HEK293T (cell line): ENCODE measurements around the gene SLC4A11.
A peak's percentile ranks its signal among the peaks of the same experiment; 100 is the strongest.

Experiments
- CTCF ChIA-PET: fragments of 350-600 bp; formaldehyde crosslinking; extraction: SDS; loops from one replicate; lab custom pipeline; 2021; ENCODE audit warnings: antibody characterized with exemption, inconsistent platforms; lab: Yijun Ruan, JAX
- POLR2A ChIA-PET: fragments of 350-600 bp; formaldehyde crosslinking; extraction: SDS; loops from one replicate; lab custom pipeline; 2020; ENCODE audit warnings: antibody characterized with exemption, inconsistent platforms; lab: Yijun Ruan, JAX
- DNase-seq: peaks from one replicate; pipeline ENCODE4 v3.0.0; 2012; ENCODE audit warnings: mixed read lengths; ENCODE audit errors: extremely low spot score
- ARNT ChIP-seq: fragments of 450-650 bp; IDR thresholded peaks from 2 replicates; pipeline ENCODE4 v1.6.1; 2017; ENCODE audit warnings: mild to moderate bottlenecking
- BHLHE40 ChIP-seq: fragments of 450-650 bp; IDR thresholded peaks from 2 replicates; pipeline ENCODE4 v1.6.1; 2016; ENCODE audit warnings: mild to moderate bottlenecking, moderate library complexity, borderline replicate concordance
- CTBP1 ChIP-seq: fragments of 450-650 bp; IDR thresholded peaks from 2 replicates; pipeline ENCODE4 v1.6.1; 2016; ENCODE audit warnings: borderline replicate concordance
- ELF4 ChIP-seq: fragments of 450-650 bp; IDR thresholded peaks from 2 replicates; pipeline ENCODE4 v1.6.1; 2017; ENCODE audit warnings: antibody characterized with exemption
- FOXA1 ChIP-seq: fragments of 450-650 bp; IDR thresholded peaks from 2 replicates; pipeline ENCODE4 v1.6.1; 2016; ENCODE audit warnings: mild to moderate bottlenecking
- FOXK2 ChIP-seq: fragments of 450-650 bp; IDR thresholded peaks from 2 replicates; pipeline ENCODE4 v1.6.1; 2016; ENCODE audit warnings: mild to moderate bottlenecking
- FOXM1 ChIP-seq: fragments of 450-650 bp; IDR thresholded peaks from 2 replicates; pipeline ENCODE4 v1.6.1; 2017; ENCODE audit warnings: mild to moderate bottlenecking, borderline replicate concordance
- HDGF ChIP-seq: fragments of 450-650 bp; IDR thresholded peaks from 2 replicates; pipeline ENCODE4 v1.6.1; 2017; ENCODE audit warnings: antibody characterized with exemption, borderline replicate concordance
- L3MBTL2 ChIP-seq: fragments of 450-650 bp; conservative IDR thresholded peaks from 2 replicates; pipeline ENCODE4 v1.6.1; 2016; ENCODE audit warnings: mild to moderate bottlenecking
- LEF1 ChIP-seq: fragments of 450-650 bp; IDR thresholded peaks from 2 replicates; pipeline ENCODE4 v1.6.1; 2017; ENCODE audit warnings: mild to moderate bottlenecking, borderline replicate concordance
- NFRKB ChIP-seq: fragments of 450-650 bp; IDR thresholded peaks from 2 replicates; pipeline ENCODE4 v1.6.1; 2016; ENCODE audit warnings: mild to moderate bottlenecking, moderate library complexity
- PKNOX1 ChIP-seq: fragments of 450-650 bp; IDR thresholded peaks from 2 replicates; pipeline ENCODE4 v1.6.1; 2016
- SP1 ChIP-seq: fragments of 450-650 bp; IDR thresholded peaks from 2 replicates; pipeline ENCODE4 v1.6.1; 2017
- SUZ12 ChIP-seq: fragments of 450-650 bp; IDR thresholded peaks from 2 replicates; pipeline ENCODE4 v1.6.1; 2016; ENCODE audit warnings: mild to moderate bottlenecking
- TARDBP ChIP-seq: fragments of 450-650 bp; IDR thresholded peaks from 2 replicates; pipeline ENCODE4 v1.6.1; 2016
- ZNF384 ChIP-seq: fragments of 450-650 bp; IDR thresholded peaks from 2 replicates; pipeline ENCODE4 v1.6.1; 2016

The SLC4A11 gene

GRCh38 chr20:3244613-3245012, 5.6 kb upstream of the SLC4A11 start:
- TF ChIP-seq TARDBP (no peak), FOXA1 (no peak), LEF1 (no peak), BHLHE40 (no peak), FOXM1 (no peak), ZNF384 (no peak), PKNOX1 (no peak), CTBP1 (no peak)
- no peak for DNase-seq
- ChIA-PET POLR2A (no interaction called here), CTCF (no interaction called here)

GRCh38 chr20:3243718-3244358, 4.8 kb upstream of the SLC4A11 start:
- TF ChIP-seq ARNT (no peak), SP1 (no peak)
- CTCF ChIA-PET, result no interaction called here
- no peak for DNase-seq
- POLR2A ChIA-PET, result no interaction called here

- DNase-seq, result no peak
- TF ChIP-seq SUZ12 (no peak), TARDBP (no peak), SP1 (no peak), FOXK2 (no peak), FOXM1 (no peak), ZNF384 (no peak), L3MBTL2 (no peak), FOXA1 (no peak), LEF1 (no peak), BHLHE40 (no peak), CTBP1 (no peak), ELF4 (no peak), ARNT (no peak)
- CTCF ChIA-PET, result interaction anchor here (0.8 kb wide), 1 partner anchor 43 kb away, joined by 3 read pairs; no protein-coding TSS in a partner anchor
- POLR2A ChIA-PET, result no interaction called here
These were observed 3.2 kb upstream of the SLC4A11 start for GRCh38 chr20:3242172-3242692.

GRCh38 chr20:3240776-3241363, 1.9 kb upstream of the SLC4A11 start:
- POLR2A ChIA-PET, result no interaction called here
- DNase-seq, result no peak
- CTCF ChIA-PET, result no interaction called here
- TF ChIP-seq SP1 (no peak), ARNT (no peak), CTBP1 (no peak), NFRKB (no peak), ELF4 (no peak), TARDBP (no peak), ZNF384 (no peak), HDGF (no peak), FOXK2 (no peak), PKNOX1 (no peak), LEF1 (no peak), L3MBTL2 (no peak), SUZ12 (no peak), FOXM1 (no peak), FOXA1 (no peak), BHLHE40 (no peak)

GRCh38 chr20:3239867-3240775, 1.1 kb upstream of the SLC4A11 start:
- CTCF ChIA-PET, result interaction anchor here (1.2 kb wide), 1 partner anchor 11 kb away, joined by 4 read pairs; no protein-coding TSS in a partner anchor
- TF ChIP-seq CTBP1, result no peak
- no peak for TF ChIP-seq L3MBTL2
- no peak for TF ChIP-seq BHLHE40
- TF ChIP-seq HDGF, result no peak
- TF ChIP-seq ARNT, result no peak
- no peak for TF ChIP-seq NFRKB
- no peak for TF ChIP-seq ELF4
- TF ChIP-seq SP1, result no peak
- no peak for TF ChIP-seq LEF1
- no peak for TF ChIP-seq FOXM1
- no peak for TF ChIP-seq TARDBP
- TF ChIP-seq SUZ12, result no peak
- TF ChIP-seq ZNF384, result no peak
- POLR2A ChIA-PET, result interaction anchor here (0.7 to 1.1 kb wide), 3 partner anchors 8 to 79 kb away, joined by 3 to 5 read pairs (median 3); no protein-coding TSS in a partner anchor
- no peak for DNase-seq

- no peak for TF ChIP-seq TARDBP
- ChIA-PET POLR2A (interaction anchor here (0.9 to 1.0 kb wide), 2 partner anchors 25 to 170 kb away, joined by 3 read pairs; no protein-coding TSS in a partner anchor), CTCF (interaction anchor here (1.2 kb wide), 1 partner anchor 12 kb away, joined by 4 read pairs; no protein-coding TSS in a partner anchor)
- peak; percentile 51 for DNase-seq
These were observed 369 bp downstream of the SLC4A11 start for GRCh38 chr20:3238616-3239025.
